ENCODE data around the gene IGFL2. TPM values are rescaled to one million over a fixed set of nuclear protein-coding genes. Genes with fewer than 3 reads are reported as not detected.

The IGFL2 gene
- total RNA-seq, 1 experiment from 2014 or later = not detected

GRCh38 chr19:46125447-46125846, 22.6 kb upstream of the IGFL2 start:
- ChIA-PET POLR2A (no interaction called here), CTCF (no interaction called here)
- ATAC-seq (no peak), DNase-seq (ENCODE audit: low read depth, low spot score) (no peak)
- intact Hi-C loops (cut with micrococcal nuclease; ENCODE audit: unreplicated experiment) = no loop called here
- no peak for TF ChIP-seq CTCF (IDR thresholded peaks at IDR 0.05)
- TF ChIP-seq TCF7L2 (IDR thresholded peaks at IDR 0.05; ENCODE audit: low read depth, low read length) = no peak
- TF ChIP-seq POLR2AphosphoS5 (IDR thresholded peaks at IDR 0.05; ENCODE audit: low read depth, low read length) = no peak
- no peak for TF ChIP-seq SIN3A (IDR thresholded peaks at IDR 0.05; ENCODE audit: borderline replicate concordance, insufficient read depth, low read depth, low read length)
- TF ChIP-seq REST (IDR thresholded peaks at IDR 0.05; ENCODE audit: insufficient read depth in 1 of 2, low read depth in 2 of 2, low read length in 1 of 2) = no peak
- no peak overlapping the region for H3K27ac ChIP-seq (ENCODE audit: low read length)
- H3K9me3 ChIP-seq (ENCODE audit: control insufficient read depth, insufficient read depth, low read depth, low read length) = no peaks in the 10 kb centered on the region
- H3K4me1 ChIP-seq (ENCODE audit: control insufficient read depth, insufficient read depth, low read length) = no peaks in the 10 kb centered on the region
- H3K27me3 ChIP-seq (ENCODE audit: control insufficient read depth, insufficient read depth, low read length) = peaks cover 8% of the 10 kb centered on the region; the same call in 1 of the 2 replicates
- no TSS peak for BruUV-seq (replicated peaks)
- in situ Hi-C loops (cut with HindIII; ENCODE audit: low pct_unique_long_range_greater_than_20kb, low sequenced_read_pairs) = no loop called here
- no peaks in the 10 kb centered on the region for H3K36me3 ChIP-seq (ENCODE audit: control insufficient read depth, insufficient read depth, low read length)
- no peak overlapping the region for H3K4me3 ChIP-seq (ENCODE audit: low read depth in 2 of 2, low read length in 2 of 2)

GRCh38 chr19:46126086-46126580, 21.9 kb upstream of the IGFL2 start:
- H3K27ac ChIP-seq (ENCODE audit: low read length) = no peak overlapping the region
- CTCF ChIA-PET = no interaction called here
- POLR2A ChIA-PET = no interaction called here
- H3K36me3 ChIP-seq (ENCODE audit: control insufficient read depth, insufficient read depth, low read length) = no peaks in the 10 kb centered on the region
- intact Hi-C loops (cut with micrococcal nuclease; ENCODE audit: unreplicated experiment) = no loop called here
- in situ Hi-C loops (cut with HindIII; ENCODE audit: low pct_unique_long_range_greater_than_20kb, low sequenced_read_pairs) = no loop called here
- no TSS peak for BruUV-seq (replicated peaks)
- H3K4me1 ChIP-seq (ENCODE audit: control insufficient read depth, insufficient read depth, low read length) = no peaks in the 10 kb centered on the region
- H3K4me3 ChIP-seq (ENCODE audit: low read depth in 2 of 2, low read length in 2 of 2) = no peak overlapping the region
- no peaks in the 10 kb centered on the region for H3K9me3 ChIP-seq (ENCODE audit: control insufficient read depth, insufficient read depth, low read depth, low read length)
- H3K27me3 ChIP-seq (ENCODE audit: control insufficient read depth, insufficient read depth, low read length) = peaks cover 8% of the 10 kb centered on the region; the same call in 1 of the 2 replicates
- ATAC-seq (no peak), DNase-seq (ENCODE audit: low read depth, low spot score) (no peak)
- TF ChIP-seq POLR2AphosphoS5 (IDR thresholded peaks at IDR 0.05; ENCODE audit: low read depth, low read length) (no peak), TCF7L2 (IDR thresholded peaks at IDR 0.05; ENCODE audit: low read depth, low read length) (no peak), SIN3A (IDR thresholded peaks at IDR 0.05; ENCODE audit: borderline replicate concordance, insufficient read depth, low read depth, low read length) (no peak), CTCF (IDR thresholded peaks at IDR 0.05) (no peak), REST (IDR thresholded peaks at IDR 0.05; ENCODE audit: insufficient read depth in 1 of 2, low read depth in 2 of 2, low read length in 1 of 2) (no peak)

Data from Panc1 (cell line).